ENCODE results near the gene KPNA6. TPM values are rescaled to one million over a fixed set of nuclear protein-coding genes. Genes with fewer than 3 reads are reported as not detected.

KPNA6 gene
- total and polyA plus RNA-seq, 2 of the 13 experiments (the other 11 are each of a cell fraction or from before 2014, with no cell fraction given): 22.0 to 47.5 TPM

DNA sequence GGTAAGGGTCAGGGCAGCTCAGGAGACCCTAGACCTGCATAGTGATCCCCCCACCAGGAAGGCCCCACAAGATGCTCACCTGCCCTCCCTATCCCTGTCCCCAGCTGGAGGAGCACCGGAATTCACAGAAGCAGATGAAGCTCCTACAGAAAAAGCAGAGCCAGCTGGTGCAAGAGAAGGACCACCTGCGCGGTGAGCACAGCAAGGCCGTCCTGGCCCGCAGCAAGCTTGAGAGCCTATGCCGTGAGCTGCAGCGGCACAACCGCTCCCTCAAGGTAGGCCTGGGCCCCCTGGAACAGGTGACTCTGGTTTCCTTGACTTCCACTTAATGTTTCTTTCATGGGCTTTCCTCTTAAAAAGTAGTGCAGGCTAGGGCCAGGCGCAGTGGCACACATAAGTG lies 80.0 kb downstream of the KPNA6 start:
- peak; percentile 29 for TF ChIP-seq AGO2 (optimal IDR thresholded peaks at IDR 0.05; ENCODE audit: low read depth, low read length)
- no peak for TF ChIP-seq ZNF816 (CRISPR knock-in tag; IDR thresholded peaks at IDR 0.05; ENCODE audit: borderline replicate concordance)
- FAIRE-seq (no peak), ATAC-seq (no peak), DNase-seq (ENCODE audit: low spot score) (no peak)
- WGBS (ENCODE audit: low lambda C conversion rate): 100% methylated on average over 8 of the region's 9 CpGs
- no peak overlapping the region for H2AFZ ChIP-seq (ENCODE audit: low read length)
- H3K36me3 ChIP-seq (replicated peaks in 1 of 2; ENCODE audit: control insufficient read depth in 1 of 2, insufficient read depth in 2 of 2, low read length in 2 of 2): peaks cover 42 to 82% of the 10 kb centered on the region in 2 experiments
- H3K4me3 ChIP-seq (replicated peaks in 1 of 3; ENCODE audit: insufficient read depth in 1 of 3, low read depth in 2 of 3, low read length in 3 of 3): no peak overlapping the region
- intact Hi-C loops (cut with micrococcal nuclease; ENCODE audit: unreplicated experiment) (no loop called here), in situ Hi-C loops (cut with HindIII; ENCODE audit: extremely low pct_ligation_motif_present, low pct_unique_long_range_greater_than_20kb) (no loop called here)
- no peak overlapping the region for H3K27ac ChIP-seq (ENCODE audit: extremely low read length, insufficient read depth, low read length)
- no TSS peak for BruUV-seq (replicated peaks)
- peaks cover 25% of the 10 kb centered on the region for H3K4me1 ChIP-seq (ENCODE audit: insufficient read depth, low read length)
- peaks cover 2% of the 10 kb centered on the region; the same call in 1 of the 2 replicates for H4K20me1 ChIP-seq (ENCODE audit: insufficient read depth, low read length)
- no peaks in the 10 kb centered on the region for H3K9me3 ChIP-seq (ENCODE audit: low read length)
- ChIA-PET CTCF (ENCODE audit: low intra/inter-chr PET ratio, low total read pairs) (no interaction called here), POLR2A (interaction anchor here (1.5 kb wide), 1 partner anchor 9 kb away, joined by 3 read pairs; no protein-coding TSS in a partner anchor)
- no peak overlapping the region for H3K4me2 ChIP-seq (ENCODE audit: low read depth, low read length)
- no peaks in the 10 kb centered on the region for H3K27me3 ChIP-seq (ENCODE audit: control insufficient read depth in 1 of 2, insufficient read depth in 2 of 2, low read length in 2 of 2)
- peaks cover 31% of the 10 kb centered on the region for H3K79me2 ChIP-seq (ENCODE audit: insufficient read depth, low read length)
- no peak overlapping the region for H3K9ac ChIP-seq (ENCODE audit: insufficient read depth, low read depth, low read length)

DNA sequence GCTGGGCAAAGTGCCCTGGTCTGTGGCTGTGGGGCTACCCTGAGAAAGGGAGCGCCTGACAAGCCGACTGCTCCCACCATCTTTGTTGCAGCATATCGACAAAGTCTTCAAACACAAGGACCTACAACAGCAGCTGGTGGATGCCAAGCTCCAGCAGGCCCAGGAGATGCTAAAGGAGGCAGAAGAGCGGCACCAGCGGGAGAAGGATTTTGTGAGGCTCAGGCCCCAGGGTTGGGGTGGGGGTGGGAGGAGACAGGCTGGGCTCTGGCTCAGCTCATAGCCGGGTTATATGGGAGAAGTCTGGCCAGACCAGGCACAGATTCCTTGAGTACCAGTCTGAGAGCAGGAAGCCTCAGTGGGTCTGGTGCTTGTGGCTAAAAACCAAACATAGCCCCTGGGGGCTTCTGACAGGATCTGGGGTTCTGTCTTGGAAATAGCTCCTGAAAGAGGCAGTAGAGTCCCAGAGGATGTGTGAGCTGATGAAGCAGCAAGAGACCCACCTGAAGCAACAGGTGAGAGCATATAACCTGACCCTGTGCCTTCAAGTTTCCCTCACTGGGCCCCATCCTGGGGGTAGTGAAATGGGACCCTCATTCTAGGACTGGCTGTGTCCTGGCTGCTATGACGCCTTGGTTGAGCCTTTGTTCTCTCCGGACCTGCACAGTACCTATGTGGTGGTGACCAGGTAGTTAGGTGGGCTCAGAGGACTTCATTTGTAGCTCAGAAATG lies 84.5 kb downstream of the KPNA6 start:
- Histone ChIP-seq H4K20me1 (ENCODE audit: insufficient read depth, low read length) (no peaks in the 10 kb centered on the region), H3K4me1 (ENCODE audit: insufficient read depth, low read length) (no peaks in the 10 kb centered on the region), H3K27me3 (ENCODE audit: control insufficient read depth in 1 of 2, insufficient read depth in 2 of 2, low read length in 2 of 2) (no peaks in the 10 kb centered on the region), H3K36me3 (replicated peaks in 1 of 2; ENCODE audit: control insufficient read depth in 1 of 2, insufficient read depth in 2 of 2, low read length in 2 of 2) (peaks cover 59 to 96% of the 10 kb centered on the region in 2 experiments), H3K4me2 (ENCODE audit: low read depth, low read length) (no peak overlapping the region), H3K9ac (ENCODE audit: insufficient read depth, low read depth, low read length) (no peak overlapping the region), H3K9me3 (ENCODE audit: low read length) (no peaks in the 10 kb centered on the region), H3K27ac (ENCODE audit: extremely low read length, insufficient read depth, low read length) (no peak overlapping the region), H2AFZ (ENCODE audit: low read length) (no peak overlapping the region), H3K79me2 (ENCODE audit: insufficient read depth, low read length) (peaks cover 2% of the 10 kb centered on the region), H3K4me3 (replicated peaks in 1 of 3; ENCODE audit: insufficient read depth in 1 of 3, low read depth in 2 of 3, low read length in 3 of 3) (no peak overlapping the region)
- DNase-seq (ENCODE audit: low spot score) (no peak), FAIRE-seq (no peak), ATAC-seq (no peak)
- BruUV-seq (replicated peaks): no TSS peak
- ChIA-PET CTCF (ENCODE audit: low intra/inter-chr PET ratio, low total read pairs) (no interaction called here), POLR2A (interaction anchor here (0.8 to 1.6 kb wide), 4 partner anchors 8 to 13 kb away, joined by 3 to 4 read pairs (median 4); partner anchors contain the start of genes CCDC28B, IQCC and TXLNA)
- WGBS (ENCODE audit: low lambda C conversion rate): 99% methylated on average over 8 of the region's 8 CpGs
- in situ Hi-C loops (cut with HindIII; ENCODE audit: extremely low pct_ligation_motif_present, low pct_unique_long_range_greater_than_20kb) (no loop called here), intact Hi-C loops (cut with micrococcal nuclease; ENCODE audit: unreplicated experiment) (no loop called here)
- TF ChIP-seq RBFOX2 (IDR thresholded peaks at IDR 0.05; ENCODE audit: low read depth, low read length) (0 out of 2 replicates have a peak, but pooled peaks have one; percentile 36), ZNF614 (CRISPR knock-in tag; IDR thresholded peaks at IDR 0.05; ENCODE audit: borderline replicate concordance) (no peak), BCL6 (CRISPR knock-in tag; IDR thresholded peaks at IDR 0.05) (no peak)
- TF ChIP-seq, protein P1, sequence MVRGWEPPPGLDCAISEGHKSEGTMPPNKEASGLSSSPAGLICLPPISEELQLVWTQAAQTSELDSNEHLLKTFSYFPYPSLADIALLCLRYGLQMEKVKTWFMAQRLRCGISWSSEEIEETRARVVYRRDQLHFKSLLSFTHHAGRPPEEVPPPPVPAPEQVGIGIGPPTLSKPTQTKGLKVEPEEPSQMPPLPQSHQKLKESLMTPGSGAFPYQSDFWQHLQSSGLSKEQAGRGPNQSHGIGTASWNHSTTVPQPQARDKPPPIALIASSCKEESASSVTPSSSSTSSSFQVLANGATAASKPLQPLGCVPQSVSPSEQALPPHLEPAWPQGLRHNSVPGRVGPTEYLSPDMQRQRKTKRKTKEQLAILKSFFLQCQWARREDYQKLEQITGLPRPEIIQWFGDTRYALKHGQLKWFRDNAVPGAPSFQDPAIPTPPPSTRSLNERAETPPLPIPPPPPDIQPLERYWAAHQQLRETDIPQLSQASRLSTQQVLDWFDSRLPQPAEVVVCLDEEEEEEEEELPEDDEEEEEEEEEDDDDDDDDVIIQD (CRISPR knock-in tag; IDR thresholded peaks at IDR 0.05; ENCODE audit: low read depth): no peak
- TF ChIP-seq, protein P2, sequence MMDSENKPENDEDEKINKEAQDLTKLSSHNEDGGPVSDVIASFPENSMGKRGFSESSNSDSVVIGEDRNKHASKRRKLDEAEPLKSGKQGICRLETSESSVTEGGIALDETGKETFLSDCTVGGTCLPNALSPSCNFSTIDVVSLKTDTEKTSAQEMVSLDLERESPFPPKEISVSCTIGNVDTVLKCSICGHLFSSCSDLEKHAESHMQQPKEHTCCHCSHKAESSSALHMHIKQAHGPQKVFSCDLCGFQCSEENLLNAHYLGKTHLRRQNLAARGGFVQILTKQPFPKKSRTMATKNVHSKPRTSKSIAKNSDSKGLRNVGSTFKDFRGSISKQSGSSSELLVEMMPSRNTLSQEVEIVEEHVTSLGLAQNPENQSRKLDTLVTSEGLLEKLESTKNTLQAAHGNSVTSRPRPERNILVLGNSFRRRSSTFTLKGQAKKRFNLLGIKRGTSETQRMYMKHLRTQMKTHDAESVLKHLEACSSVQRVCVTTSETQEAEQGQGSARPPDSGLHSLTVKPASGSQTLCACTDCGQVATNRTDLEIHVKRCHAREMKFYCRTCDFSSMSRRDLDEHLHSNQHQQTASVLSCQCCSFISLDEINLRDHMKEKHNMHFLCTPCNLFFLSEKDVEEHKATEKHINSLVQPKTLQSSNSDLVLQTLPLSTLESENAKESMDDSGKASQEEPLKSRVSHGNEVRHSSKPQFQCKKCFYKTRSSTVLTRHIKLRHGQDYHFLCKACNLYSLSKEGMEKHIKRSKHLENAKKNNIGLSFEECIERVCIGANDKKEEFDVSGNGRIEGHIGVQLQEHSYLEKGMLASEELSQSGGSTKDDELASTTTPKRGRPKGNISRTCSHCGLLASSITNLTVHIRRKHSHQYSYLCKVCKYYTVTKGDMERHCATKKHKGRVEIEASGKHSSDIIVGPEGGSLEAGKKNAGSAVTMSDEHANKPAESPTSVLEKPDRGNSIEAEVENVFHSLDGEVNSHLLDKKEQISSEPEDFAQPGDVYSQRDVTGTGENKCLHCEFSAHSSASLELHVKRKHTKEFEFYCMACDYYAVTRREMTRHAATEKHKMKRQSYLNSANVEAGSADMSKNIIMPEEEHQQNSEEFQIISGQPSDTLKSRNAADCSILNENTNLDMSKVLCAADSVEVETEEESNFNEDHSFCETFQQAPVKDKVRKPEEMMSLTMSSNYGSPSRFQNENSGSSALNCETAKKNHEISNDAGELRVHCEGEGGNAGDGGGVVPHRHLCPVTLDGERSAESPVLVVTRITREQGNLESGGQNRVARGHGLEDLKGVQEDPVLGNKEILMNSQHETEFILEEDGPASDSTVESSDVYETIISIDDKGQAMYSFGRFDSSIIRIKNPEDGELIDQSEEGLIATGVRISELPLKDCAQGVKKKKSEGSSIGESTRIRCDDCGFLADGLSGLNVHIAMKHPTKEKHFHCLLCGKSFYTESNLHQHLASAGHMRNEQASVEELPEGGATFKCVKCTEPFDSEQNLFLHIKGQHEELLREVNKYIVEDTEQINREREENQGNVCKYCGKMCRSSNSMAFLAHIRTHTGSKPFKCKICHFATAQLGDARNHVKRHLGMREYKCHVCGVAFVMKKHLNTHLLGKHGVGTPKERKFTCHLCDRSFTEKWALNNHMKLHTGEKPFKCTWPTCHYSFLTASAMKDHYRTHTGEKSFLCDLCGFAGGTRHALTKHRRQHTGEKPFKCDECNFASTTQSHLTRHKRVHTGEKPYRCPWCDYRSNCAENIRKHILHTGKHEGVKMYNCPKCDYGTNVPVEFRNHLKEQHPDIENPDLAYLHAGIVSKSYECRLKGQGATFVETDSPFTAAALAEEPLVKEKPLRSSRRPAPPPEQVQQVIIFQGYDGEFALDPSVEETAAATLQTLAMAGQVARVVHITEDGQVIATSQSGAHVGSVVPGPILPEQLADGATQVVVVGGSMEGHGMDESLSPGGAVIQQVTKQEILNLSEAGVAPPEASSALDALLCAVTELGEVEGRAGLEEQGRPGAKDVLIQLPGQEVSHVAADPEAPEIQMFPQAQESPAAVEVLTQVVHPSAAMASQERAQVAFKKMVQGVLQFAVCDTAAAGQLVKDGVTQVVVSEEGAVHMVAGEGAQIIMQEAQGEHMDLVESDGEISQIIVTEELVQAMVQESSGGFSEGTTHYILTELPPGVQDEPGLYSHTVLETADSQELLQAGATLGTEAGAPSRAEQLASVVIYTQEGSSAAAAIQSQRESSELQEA (CRISPR knock-in tag; IDR thresholded peaks at IDR 0.05; ENCODE audit: not compliant biosample characterization): no peak
